ENCODE measurements around the gene HERC2.
A peak's percentile ranks its signal among the peaks of the same experiment; 100 is the strongest.
"Not testable (repeated sequence)": the region's sequence is repeated elsewhere in the genome, so short reads cannot be mapped to it uniquely, and the experiment has no call there.

HERC2 gene

GRCh38 chr15:28228990-28229640 is 92.9 kb downstream of the HERC2 start:
- DNase-seq (ENCODE audit: low spot score): not testable (repeated sequence)

GRCh38 chr15:28228096-28228495 is 93.9 kb downstream of the HERC2 start:
- DNase-seq (ENCODE audit: low spot score): no peak

- DNase-seq (ENCODE audit: low spot score): not testable (repeated sequence)
These were observed 94.7 kb downstream of the HERC2 start for GRCh38 chr15:28227303-28227702.

GRCh38 chr15:28222612-28223011 is 99.4 kb downstream of the HERC2 start:
- DNase-seq (ENCODE audit: low spot score): not testable (repeated sequence)

- DNase-seq (ENCODE audit: low spot score): not testable (repeated sequence)
These were observed 100.3 kb downstream of the HERC2 start for GRCh38 chr15:28221696-28222095.

- no peak for DNase-seq (ENCODE audit: low spot score)
These were observed 102.9 kb downstream of the HERC2 start for GRCh38 chr15:28219116-28219515.

GRCh38 chr15:28216946-28217546 is 104.9 kb downstream of the HERC2 start:
- DNase-seq (ENCODE audit: low spot score): not testable (repeated sequence)

GRCh38 chr15:28215521-28215920 is 106.5 kb downstream of the HERC2 start:
- DNase-seq (ENCODE audit: low spot score): not testable (repeated sequence)

GRCh38 chr15:28214006-28214790 is 107.8 kb downstream of the HERC2 start:
- DNase-seq (ENCODE audit: low spot score): not testable (repeated sequence)

- not testable (repeated sequence) for DNase-seq (ENCODE audit: low spot score)
These were observed 108.6 kb downstream of the HERC2 start for GRCh38 chr15:28213393-28213792.

GRCh38 chr15:28208583-28208982 is 113.4 kb downstream of the HERC2 start:
- DNase-seq (ENCODE audit: low spot score): no peak

- DNase-seq (ENCODE audit: low spot score): not testable (repeated sequence)
These were observed 116.3 kb downstream of the HERC2 start for GRCh38 chr15:28205640-28206039.

- DNase-seq (ENCODE audit: low spot score): not testable (repeated sequence)
These were observed 118.7 kb downstream of the HERC2 start for GRCh38 chr15:28203055-28203828.

GRCh38 chr15:28202124-28202523 is 119.9 kb downstream of the HERC2 start:
- DNase-seq (ENCODE audit: low spot score): not testable (repeated sequence)

GRCh38 chr15:28198215-28198614 is 123.8 kb downstream of the HERC2 start:
- not testable (repeated sequence) for DNase-seq (ENCODE audit: low spot score)

- not testable (repeated sequence) for DNase-seq (ENCODE audit: low spot score)
These were observed 124.3 kb downstream of the HERC2 start for GRCh38 chr15:28197694-28198093.

GRCh38 chr15:28196581-28196980 is 125.4 kb downstream of the HERC2 start:
- not testable (repeated sequence) for DNase-seq (ENCODE audit: low spot score)

- no peak for DNase-seq (ENCODE audit: low spot score)
These were observed 129.2 kb downstream of the HERC2 start for GRCh38 chr15:28192772-28193171.

- DNase-seq (ENCODE audit: low spot score): peak; percentile 20
These were observed 130.1 kb downstream of the HERC2 start for GRCh38 chr15:28191832-28192231.

GRCh38 chr15:28190391-28191174 is 131.4 kb downstream of the HERC2 start:
- no peak for DNase-seq (ENCODE audit: low spot score)
